ENCODE measurements around the gene HGFAC.

DNA sequence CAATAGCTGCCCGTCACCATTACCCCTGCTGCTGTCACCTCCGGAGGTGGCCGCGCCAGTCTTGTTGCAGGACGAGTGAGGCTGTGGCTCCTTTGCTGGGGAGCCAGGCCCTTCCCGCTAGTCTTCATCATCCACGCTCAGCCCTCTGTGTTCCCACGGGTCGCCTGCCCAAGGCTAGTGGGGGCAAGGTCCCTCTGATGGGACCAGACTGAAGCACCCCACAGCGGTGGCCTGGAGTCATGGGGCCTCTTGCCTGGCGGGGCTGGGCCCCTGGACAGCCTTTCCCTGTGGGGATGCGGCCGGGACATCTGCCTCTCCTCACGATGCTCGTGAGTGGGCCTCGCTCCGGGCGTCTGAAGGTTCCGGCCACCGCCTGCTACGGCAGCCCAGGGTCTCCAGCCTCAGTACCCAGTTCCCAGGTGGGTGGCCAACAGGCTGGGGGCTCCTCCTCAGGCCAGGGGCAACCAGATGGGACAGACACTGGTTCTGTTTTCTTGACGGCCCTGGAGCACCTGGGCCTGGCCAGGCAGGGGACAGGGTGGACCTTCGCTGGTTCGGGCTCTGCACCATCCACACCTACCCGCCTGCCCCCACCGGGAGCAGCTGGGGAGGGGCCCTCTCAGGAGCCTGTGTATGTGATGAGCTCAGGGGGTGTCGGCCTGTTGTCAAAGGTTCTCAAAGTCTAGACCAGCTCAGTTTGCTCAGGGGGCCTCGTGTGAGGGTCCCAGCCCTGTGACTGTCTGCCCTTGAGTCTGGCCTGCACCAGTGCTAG is 53.6 kb downstream of the HGFAC start:
- TF ChIP-seq POLR2AphosphoS5 (IDR thresholded peaks at IDR 0.05; ENCODE audit: borderline replicate concordance, low read depth, low read length) (no peak), EZH2 (IDR thresholded peaks at IDR 0.05) (no peak)

Measured in SK-N-MC (cell line).